ENCODE measurements around the gene PROM1.

PROM1 gene

DNA sequence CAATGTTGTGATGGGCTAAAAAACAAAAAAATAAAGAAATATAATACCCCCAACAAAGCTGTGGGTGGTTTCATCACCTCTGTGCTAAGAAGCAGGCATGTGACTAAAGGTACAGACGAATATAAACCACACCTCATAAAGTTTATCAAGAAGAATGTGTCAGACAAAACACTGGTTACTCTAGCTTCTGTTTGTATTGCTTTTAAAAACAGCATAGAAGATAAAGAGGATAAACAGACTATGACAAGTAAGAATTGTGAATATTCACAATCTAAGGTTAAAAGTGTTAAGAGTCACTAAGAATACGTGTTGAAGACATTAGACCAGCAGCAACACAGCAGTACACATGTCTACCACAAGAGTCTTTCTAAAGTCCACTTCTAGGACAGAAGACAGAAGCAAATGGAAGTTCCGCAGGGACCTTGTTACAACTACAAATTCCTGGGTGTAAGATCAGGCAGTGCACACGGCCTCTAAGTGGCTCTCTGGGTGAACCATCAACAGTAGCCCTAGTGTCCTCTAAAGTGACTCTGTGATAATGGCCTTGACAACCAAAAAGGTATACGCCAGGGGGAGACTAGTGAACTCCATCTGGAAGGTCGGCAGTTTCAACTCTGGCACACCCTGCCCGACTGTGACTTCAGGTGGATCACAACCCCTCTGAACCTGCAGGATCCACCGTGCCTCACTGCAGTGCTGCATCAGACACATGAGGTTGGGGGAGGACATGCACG, 112.6 kb downstream of the PROM1 start:
- no peak for DNase-seq
- in situ Hi-C loops (cut with HindIII; ENCODE audit: low pct_ligation_motif_present, low pct_unique_long_range_greater_than_20kb, low sequenced_read_pairs), result no loop called here

DNA sequence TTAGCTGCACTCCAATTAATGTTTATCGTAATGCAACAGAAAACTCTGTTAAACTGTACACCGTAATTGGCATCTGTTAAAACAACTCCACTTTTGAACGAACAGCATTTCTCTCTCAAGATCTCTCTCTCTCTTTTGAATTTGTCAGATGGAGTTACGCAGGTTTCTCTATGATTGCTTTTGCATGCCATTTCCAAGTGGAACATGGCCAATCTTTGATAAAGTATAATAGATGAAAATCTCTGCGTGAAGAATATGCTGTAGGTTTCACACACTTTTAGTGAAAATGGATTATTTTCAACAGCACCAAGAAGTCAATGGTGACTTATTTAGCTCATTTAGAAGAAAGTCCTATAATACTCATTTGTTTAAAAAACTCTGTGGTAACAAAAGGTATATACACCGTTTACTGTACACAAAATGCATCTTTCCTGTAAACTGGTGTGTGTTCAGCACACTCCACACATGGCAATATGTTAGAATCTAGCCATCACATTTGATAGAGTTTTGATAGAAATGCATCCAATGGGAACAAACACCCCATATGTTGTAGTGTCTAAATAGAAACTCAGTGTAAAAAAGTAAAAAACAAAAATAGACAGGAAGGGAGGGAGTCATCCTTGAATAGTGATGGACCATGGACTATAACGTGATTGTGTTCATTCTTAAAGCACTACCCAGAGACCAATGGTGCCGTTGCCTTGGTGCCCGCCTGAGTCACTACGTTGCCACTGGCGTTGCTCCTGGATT, 115.1 kb downstream of the PROM1 start:
- in situ Hi-C loops (cut with HindIII; ENCODE audit: low pct_ligation_motif_present, low pct_unique_long_range_greater_than_20kb, low sequenced_read_pairs), result no loop called here

DNA sequence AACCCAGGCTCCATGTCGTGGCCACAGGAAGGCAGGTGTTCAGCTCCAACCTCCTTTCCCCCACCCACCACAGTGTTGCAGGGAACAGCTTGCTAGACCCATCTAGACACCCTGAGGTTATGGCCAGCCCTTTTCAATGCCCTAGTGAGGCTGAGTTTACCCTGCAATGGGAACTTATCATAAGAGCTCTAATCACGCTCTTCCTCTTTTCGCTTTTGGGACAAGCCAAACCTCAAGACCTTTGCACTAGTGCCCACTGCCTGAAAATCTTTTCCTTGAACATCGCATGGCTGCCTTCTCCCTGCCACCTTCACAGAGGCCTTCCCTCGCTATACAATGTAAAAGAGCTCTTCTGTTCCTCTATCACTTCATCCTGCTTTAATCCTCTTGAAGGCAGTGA, 118.5 kb downstream of the PROM1 start:
- no peak for DNase-seq
- in situ Hi-C loops (cut with HindIII; ENCODE audit: low pct_ligation_motif_present, low pct_unique_long_range_greater_than_20kb, low sequenced_read_pairs), result no loop called here

More for the DNA sequence above, 115.1 kb downstream of the PROM1 start:
- no peak for DNase-seq

DNA sequence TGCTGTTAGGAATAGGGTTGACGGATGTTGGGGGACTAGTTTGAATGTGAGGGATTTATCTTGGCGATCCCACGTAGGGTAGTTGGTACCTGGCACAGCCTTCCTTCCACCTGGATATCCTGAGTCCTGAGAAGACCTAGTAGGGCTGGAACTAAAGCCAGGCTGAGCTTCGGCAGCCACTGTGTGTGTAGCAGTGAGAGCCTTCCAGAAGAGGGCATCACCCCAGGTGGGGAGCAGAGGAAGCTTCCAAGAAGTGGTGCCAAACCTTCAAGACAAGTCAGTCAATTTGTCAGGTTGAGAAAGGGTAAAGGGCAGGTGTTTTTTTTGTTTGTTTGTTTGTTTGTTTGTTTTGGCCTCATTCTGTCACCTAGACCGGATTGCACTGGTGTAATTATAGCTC, 119.7 kb downstream of the PROM1 start:
- no peak for DNase-seq
- in situ Hi-C loops (cut with HindIII; ENCODE audit: low pct_ligation_motif_present, low pct_unique_long_range_greater_than_20kb, low sequenced_read_pairs), result no loop called here

DNA sequence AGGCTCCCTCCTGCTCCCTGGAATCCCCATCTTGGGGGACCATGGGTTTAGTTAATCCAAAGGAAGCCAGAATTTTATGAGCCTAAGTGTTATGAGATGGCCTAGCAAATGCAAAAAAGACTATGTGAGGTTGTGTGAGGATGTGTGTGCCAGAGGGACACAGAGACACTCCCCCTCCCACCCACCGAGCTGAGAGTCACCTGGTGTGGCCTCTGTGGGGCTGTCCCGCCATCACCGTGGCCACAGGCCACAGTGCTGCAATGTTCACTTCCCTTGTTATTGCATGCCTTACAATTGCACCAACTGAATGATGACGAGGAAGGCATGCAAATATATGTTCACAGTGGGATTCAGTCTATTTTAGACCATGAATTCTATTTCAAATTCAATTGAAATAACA, 120.2 kb downstream of the PROM1 start:
- in situ Hi-C loops (cut with HindIII; ENCODE audit: low pct_ligation_motif_present, low pct_unique_long_range_greater_than_20kb, low sequenced_read_pairs), result no loop called here
- DNase-seq, result no peak

DNA sequence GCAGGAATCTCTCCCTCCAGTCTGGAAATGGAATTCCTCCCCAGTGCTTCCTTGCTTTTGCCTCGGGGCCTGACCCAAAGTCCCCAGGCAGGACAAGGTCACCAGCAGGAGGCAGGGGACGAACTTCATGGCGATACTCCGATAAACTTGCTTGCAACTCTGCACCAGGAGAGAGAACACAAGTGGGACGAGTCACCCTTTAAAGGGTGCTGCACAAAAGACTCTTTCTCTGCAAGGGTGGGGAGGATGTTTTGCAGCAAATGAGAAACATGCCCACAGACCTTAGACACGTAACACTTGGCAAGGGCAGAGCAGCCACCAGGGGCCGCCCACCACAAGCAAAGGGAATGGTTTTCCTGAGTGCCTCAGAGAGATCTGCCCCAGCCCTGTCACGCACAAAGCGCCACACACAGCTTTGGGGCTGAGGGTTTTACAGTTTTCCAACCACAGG, 120.8 kb downstream of the PROM1 start, which contains the start of gene FGFBP2:
Gene FGFBP2, minus strand, starts transcription at position 175 of the 451 bp plus-strand sequence. Its CDS starts 46 bp downstream, at position 129.
- peak; percentile 43 for DNase-seq
- in situ Hi-C loops (cut with HindIII; ENCODE audit: low pct_ligation_motif_present, low pct_unique_long_range_greater_than_20kb, low sequenced_read_pairs), result no loop called here

DNA sequence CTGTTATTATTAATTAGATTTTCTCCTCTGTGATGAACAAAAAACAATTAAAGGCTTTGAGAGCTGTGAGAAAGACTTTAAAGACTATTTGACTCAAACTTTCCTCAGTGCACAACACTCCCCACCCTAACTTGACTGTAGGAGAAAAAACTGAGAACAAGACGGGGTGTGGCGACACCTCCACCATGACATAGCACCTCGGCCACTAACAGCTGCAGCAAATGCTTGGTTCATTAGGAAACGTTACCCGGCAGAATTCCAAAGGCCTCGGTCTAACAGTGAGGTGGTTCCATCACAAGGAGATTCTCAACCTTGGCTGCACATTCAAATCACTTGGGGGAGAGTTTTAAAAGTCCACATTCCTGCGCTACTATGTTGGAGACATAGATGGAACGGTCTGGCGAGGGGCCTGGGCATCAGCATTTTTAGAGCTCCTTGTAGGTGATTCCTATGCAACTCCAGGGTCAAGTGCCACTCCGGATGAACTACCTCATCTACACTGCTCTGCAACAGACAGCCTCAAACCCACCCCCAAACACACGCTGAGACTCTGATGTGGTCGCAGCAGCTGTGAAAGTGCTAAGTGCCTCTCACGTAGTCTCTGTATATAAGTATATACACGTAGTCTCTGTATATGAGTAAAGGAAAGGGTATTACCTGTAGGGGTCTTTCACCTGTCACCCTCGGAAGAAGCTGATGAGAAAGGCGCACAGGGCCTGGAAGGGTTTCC, 121.9 kb downstream of the PROM1 start:
- DNase-seq, result no peak
- in situ Hi-C loops (cut with HindIII; ENCODE audit: low pct_ligation_motif_present, low pct_unique_long_range_greater_than_20kb, low sequenced_read_pairs), result no loop called here

DNA sequence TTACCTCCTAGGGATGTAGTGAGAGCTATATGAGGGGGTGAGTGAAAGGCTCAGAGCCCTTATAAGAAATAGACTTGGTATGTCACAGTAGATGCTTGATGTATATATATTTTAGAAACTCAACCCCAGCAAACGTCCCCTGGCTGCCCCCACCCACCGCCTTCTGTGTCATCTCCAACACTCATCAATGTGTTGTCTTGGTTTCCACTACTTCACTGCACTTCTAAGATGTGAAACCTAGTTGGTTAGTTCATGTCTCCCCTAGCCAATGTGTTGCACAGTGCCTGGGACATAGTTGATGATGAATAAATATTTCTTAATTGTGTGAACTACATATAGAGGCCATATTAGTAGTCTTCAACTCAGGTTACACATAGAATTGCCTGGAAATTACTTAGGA, 125.3 kb downstream of the PROM1 start:
- in situ Hi-C loops (cut with HindIII; ENCODE audit: low pct_ligation_motif_present, low pct_unique_long_range_greater_than_20kb, low sequenced_read_pairs), result no loop called here
- DNase-seq, result no peak

DNA sequence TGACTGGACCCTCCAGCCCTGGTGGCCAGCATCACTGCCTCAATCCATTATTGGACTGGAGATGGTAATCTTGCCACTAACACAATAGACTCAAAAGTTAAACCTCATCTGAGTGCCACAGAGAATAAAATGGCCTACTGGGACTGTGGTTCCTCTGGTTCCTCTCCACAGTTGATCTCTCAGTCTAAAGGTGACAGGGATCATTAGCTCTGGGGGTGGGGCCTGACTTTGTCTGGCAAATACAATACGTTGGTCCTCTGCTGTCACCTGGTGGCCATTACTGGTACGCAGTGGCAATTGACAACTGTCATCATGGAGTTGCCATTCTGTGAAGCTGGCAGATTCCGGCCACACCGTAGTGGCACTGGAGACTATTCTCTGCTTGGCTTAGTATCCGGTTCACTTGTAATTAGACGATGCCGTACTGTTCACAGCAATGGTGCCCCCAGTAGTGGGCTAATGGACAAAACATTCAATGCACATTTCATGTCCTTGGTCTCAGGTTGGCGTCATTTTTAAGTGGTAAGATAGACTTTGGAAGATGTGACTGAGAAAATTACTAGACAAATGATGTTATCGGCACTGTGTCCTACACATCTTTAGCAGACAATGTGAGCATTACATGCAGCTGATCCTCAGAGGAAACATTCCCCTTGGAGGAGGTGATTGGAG, 127.5 kb downstream of the PROM1 start:
- DNase-seq, result peak; percentile 73
- in situ Hi-C loops (cut with HindIII; ENCODE audit: low pct_ligation_motif_present, low pct_unique_long_range_greater_than_20kb, low sequenced_read_pairs), result no loop called here

DNA sequence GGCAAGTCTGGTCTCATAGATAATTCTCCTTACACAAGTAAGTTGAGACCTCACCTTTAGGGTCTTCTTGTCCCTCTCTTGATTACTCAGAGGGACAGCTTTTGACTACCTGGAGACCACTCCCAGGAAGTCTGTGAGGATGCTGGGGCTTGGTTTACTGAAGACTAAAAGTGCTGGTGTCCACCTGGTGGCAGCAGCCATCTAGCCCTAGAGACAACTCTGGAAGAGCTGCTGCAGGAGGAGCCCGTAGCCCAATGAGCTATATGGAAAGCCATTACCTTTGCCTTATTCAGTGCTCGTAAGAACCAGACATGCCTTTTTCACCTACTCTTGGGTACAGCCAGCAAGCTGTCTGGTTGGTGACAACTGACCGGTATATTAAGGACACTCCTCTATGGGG, 128.2 kb downstream of the PROM1 start:
- peak; percentile 6 for DNase-seq
- in situ Hi-C loops (cut with HindIII; ENCODE audit: low pct_ligation_motif_present, low pct_unique_long_range_greater_than_20kb, low sequenced_read_pairs), result no loop called here

DNA sequence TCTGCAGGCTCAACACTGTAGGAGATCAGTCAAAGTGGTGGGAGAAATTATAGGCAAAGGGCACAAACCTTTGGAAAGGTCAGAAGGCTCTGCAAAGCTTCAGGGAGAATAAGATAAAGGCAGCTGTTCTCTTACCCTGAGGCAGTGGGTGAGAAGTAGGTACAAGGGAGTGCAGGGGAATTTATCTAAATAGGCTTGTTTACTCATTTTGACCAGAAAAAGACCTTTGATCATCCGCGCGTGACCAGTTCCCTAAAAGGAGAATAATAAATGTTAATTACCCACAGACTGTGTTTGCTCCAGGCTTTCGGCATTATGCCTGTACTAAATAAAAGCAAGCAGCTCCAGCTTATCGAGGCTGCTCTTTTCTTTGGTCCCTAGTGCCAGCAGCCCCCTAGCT, 130.2 kb downstream of the PROM1 start:
- in situ Hi-C loops (cut with HindIII; ENCODE audit: low pct_ligation_motif_present, low pct_unique_long_range_greater_than_20kb, low sequenced_read_pairs), result no loop called here
- DNase-seq, result no peak

DNA sequence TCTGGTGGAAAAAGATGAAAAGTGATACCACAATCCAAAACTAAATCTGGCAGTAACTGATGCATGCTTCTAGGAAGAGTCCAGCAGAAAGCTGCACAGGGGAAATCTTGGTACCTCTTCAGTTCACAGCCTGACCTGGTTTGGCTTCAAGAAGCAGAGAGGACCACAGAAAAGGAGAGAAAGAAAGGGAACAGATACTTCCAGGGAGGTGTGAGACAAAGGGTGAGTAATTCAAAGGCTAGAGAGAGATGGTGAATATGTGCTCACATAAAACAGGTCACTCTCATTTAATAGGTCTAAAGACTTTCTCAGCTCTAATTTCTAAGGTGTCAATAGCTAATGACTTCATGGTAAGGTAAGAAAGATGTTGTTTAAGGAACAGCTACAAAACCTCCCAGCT, 132.0 kb downstream of the PROM1 start:
- no peak for DNase-seq
- in situ Hi-C loops (cut with HindIII; ENCODE audit: low pct_ligation_motif_present, low pct_unique_long_range_greater_than_20kb, low sequenced_read_pairs), result no loop called here

DNA sequence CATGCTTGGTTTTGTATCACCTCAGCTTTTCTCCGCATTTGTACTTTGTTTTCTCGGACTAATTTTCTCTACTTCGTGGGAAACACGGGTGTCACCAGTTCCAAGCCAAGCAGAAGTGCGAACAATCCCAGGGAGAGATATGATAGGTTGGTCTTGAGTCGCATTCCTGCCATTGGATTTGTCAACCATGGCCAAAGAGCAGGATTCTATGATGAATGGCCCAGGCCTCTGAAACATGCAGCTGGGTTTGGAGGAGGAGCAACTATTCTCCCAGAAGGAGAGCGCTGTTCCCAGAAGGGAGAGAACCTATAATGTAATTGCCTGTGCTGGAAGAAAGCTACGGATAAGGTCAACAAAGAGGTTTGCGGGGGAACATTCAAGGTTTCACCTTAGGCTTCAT, 135.0 kb downstream of the PROM1 start:
- in situ Hi-C loops (cut with HindIII; ENCODE audit: low pct_ligation_motif_present, low pct_unique_long_range_greater_than_20kb, low sequenced_read_pairs), result no loop called here
- DNase-seq, result no peak

DNA sequence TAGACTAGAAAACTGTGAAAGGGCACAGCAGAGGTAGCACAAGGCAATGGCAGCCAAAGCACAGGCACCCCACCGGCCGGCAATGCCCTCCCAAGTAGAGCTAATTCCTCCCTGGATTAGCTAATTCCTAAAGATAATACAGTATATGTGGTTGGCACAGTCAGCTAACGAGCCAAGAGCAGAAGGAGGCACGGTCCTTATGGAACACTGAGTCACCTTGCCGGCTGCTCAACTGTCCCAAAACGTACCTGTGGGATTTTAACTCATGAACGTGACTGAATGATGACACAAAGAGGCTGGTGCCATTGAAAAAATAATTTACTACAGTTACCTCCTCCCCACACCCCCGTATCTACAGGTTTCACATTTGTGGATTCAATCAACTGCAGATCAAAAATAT, 136.1 kb downstream of the PROM1 start:
- in situ Hi-C loops (cut with HindIII; ENCODE audit: low pct_ligation_motif_present, low pct_unique_long_range_greater_than_20kb, low sequenced_read_pairs), result no loop called here
- no peak for DNase-seq

DNA sequence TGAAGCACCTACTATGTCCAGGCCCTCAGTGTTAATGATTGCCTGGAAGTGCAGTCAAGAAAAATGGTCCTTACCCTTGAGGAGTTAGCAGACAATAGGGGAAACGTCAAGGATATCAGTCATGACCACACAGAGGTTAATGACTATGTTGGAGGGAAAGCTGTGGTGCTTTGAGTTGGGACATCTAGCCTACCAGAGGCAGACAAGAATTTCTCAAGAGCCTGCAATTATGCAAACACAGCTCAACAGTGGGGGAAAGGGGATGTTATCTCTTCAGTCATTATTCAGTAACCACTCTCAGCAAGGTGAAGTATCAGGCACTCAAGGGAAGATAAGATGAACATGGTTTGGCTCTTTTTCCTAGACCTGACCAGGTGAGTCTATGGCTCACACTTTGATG, 138.3 kb downstream of the PROM1 start:
- in situ Hi-C loops (cut with HindIII; ENCODE audit: low pct_ligation_motif_present, low pct_unique_long_range_greater_than_20kb, low sequenced_read_pairs), result no loop called here

DNA sequence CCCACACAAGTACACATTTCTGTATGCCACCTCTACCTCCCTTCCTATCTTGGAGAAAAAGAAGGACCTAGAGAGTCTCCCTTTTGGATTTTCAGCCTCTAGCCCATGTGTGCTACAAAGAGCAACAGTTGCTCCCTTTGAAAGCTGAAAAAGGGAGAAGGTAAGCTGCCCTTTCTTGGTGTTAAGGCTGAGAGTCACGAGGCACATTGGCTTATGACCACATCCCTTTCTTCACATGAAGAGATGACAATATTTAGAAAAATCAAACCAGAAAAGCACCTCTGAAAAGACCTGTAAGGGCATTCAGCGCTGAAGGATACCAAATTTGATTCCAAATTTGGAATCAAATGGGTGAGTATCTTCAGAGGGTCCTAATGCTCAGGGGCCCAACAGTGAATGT, 138.9 kb downstream of the PROM1 start:
- in situ Hi-C loops (cut with HindIII; ENCODE audit: low pct_ligation_motif_present, low pct_unique_long_range_greater_than_20kb, low sequenced_read_pairs), result no loop called here

More for the DNA sequence above, 138.3 kb downstream of the PROM1 start:
- no peak for DNase-seq

DNA sequence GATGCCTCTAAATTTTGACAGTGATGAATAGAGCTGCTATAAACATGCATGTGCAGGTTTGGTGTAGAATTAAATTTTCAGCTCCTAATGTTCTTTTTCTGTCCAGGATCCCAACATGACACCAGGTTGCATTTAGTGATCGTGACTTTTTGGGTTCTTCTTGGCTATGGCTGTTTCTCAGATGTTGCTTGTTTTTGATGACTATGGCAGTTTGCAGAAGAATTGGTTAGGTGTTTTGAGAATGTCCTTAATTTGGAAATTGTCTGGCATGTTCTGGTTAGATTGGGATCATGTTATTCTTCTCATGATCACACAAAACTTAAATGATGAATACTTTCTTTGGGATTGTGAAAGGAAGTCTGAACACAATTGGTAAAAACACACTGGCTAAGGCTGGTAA, 141.5 kb downstream of the PROM1 start:
- in situ Hi-C loops (cut with HindIII; ENCODE audit: low pct_ligation_motif_present, low pct_unique_long_range_greater_than_20kb, low sequenced_read_pairs), result no loop called here

More for the DNA sequence above, 138.9 kb downstream of the PROM1 start:
- no peak for DNase-seq

DNA sequence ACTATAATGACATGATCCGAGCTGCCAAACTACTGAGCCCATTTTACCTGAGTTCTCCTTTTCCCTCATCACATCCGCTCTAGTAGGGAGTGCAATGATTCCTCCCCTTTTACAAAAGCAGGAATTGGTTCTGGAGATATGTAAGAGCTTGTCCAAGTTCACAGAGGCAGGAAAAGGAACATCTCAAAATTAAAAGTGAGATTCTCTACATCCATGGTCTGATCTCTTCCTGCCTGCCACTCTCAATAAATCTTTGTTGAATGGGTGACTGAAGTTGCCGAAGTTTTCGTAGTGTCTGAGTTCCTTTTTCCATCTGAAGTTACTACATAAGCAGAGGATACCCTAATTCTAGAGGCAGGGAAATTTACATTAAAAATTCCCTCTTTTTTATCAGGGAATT, 145.2 kb downstream of the PROM1 start, which contains the start of gene FGFBP1:
Gene FGFBP1, minus strand, starts transcription at position 101 of the 400 bp plus-strand sequence. CDS start 2,108 bp downstream, outside the sequence.
- in situ Hi-C loops (cut with HindIII; ENCODE audit: low pct_ligation_motif_present, low pct_unique_long_range_greater_than_20kb, low sequenced_read_pairs), result no loop called here
- DNase-seq, result no peak

More for the DNA sequence above, 141.5 kb downstream of the PROM1 start:
- no peak for DNase-seq

DNA sequence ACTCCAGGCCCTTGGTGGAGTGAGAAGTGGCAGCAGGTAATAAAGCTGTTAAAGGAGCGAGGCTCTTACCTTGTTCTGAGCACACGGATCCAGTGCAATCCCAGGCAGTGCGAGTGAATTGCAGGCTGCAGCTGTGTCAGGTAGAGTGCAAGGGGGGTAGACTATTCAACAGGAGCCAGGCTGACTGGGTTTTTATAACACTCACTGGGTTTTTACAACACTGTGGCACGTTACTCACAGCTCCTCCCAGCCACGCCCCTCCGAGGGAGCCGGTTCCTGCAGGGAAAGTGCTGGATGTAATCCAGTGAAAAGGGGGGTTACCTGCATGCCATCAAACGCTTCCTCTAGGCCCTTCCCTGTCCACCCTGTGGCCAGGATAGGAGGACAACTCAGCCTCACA, 145.6 kb downstream of the PROM1 start:
- no peak for DNase-seq

More for the DNA sequence above, 145.6 kb downstream of the PROM1 start:
- in situ Hi-C loops (cut with HindIII; ENCODE audit: low pct_ligation_motif_present, low pct_unique_long_range_greater_than_20kb, low sequenced_read_pairs), result no loop called here
